Fibroblast of peridontal ligament (primary cell): ENCODE measurements around the gene TNS4.
"Not testable (repeated sequence)": the region's sequence is repeated elsewhere in the genome, so short reads cannot be mapped to it uniquely, and the experiment has no call there.

Source experiments
- DNase-seq: peaks from one replicate; pipeline ENCODE4 v3.0.0-alpha.2; 2010; ENCODE audit errors: extremely low read depth

The TNS4 gene, protein sequence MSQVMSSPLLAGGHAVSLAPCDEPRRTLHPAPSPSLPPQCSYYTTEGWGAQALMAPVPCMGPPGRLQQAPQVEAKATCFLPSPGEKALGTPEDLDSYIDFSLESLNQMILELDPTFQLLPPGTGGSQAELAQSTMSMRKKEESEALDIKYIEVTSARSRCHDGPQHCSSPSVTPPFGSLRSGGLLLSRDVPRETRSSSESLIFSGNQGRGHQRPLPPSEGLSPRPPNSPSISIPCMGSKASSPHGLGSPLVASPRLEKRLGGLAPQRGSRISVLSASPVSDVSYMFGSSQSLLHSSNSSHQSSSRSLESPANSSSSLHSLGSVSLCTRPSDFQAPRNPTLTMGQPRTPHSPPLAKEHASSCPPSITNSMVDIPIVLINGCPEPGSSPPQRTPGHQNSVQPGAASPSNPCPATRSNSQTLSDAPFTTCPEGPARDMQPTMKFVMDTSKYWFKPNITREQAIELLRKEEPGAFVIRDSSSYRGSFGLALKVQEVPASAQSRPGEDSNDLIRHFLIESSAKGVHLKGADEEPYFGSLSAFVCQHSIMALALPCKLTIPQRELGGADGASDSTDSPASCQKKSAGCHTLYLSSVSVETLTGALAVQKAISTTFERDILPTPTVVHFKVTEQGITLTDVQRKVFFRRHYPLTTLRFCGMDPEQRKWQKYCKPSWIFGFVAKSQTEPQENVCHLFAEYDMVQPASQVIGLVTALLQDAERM

DNA sequence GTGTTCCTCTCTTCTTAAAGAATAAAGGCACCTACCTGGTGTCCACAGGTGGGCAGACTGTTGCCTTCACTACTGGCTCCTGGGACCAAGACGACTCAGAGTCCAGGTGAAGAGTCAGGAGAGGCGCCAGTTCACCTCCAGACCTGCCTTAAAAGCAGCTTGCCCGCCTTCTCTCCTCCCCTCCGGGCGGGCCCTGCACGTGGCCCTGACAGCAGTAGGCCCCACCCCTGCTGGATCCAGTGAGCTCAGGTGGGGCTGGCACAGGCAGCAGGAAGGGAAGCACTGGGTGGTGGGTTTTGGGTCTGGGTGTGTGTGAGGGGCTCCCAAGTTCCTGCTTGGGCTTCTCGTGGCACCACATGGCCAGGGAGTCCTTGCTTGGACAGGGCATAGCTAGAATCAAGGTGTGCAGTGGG, at the start of gene TNS4:
TNS4 (minus strand) TSS at position 125 of the 413 bp plus-strand sequence. CDS start 5,198 bp downstream, outside the sequence.
- DNase-seq: no peak

DNA sequence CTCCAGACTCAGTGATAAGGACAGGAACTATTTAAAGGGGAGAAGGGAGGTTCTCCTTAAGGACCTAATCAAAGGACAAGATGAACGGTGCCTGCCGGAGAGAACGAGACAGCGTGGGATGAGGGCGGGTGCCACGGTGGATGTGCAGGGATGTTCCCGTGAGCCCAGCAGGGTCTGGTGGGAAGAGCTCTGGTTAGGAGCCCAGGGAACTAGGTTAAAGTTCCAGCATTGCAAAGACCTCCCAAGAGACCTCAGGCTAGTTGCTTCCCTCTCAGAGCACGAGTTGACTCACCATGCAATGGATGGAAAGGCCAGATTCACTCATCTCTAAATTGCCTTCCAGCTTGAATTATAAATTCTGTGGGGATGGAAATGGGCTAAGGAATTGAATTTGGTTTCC, 49.2 kb upstream of the TNS4 start:
- peak; percentile 100 for DNase-seq

DNA sequence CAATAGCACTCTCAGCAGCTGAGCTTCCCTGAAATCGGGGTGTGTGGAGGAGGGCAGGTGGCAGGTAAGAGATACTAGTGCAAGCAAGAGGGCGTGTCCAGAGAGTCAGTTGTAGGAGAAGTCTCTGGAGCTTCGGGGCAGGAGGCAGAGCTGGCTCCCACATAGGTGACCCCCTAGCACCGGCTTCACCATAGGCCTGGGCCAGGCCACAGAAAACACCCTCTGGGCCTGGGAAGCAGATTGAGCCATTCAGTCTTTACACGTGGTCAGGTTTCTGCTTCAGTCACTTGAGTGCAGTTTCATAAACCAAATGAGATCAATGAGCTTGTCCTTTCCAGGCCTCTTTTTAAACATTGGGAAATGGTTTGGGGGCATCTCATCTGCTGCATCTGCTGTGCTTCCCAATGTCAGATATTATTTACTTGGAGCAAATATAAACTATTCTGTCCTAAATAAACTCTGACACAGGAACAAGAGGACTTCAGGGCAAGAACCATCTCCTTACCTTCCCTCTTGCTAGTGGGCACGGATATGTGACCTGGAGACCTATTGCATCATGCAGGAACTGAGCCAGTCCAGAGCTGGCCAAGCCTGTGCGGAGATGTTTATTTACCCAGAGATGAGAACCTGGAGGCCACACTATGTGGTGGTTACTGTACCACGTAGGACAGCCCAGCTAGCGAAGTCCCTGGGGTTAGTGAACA, 47.7 kb upstream of the TNS4 start:
- peak; percentile 96 for DNase-seq

DNA sequence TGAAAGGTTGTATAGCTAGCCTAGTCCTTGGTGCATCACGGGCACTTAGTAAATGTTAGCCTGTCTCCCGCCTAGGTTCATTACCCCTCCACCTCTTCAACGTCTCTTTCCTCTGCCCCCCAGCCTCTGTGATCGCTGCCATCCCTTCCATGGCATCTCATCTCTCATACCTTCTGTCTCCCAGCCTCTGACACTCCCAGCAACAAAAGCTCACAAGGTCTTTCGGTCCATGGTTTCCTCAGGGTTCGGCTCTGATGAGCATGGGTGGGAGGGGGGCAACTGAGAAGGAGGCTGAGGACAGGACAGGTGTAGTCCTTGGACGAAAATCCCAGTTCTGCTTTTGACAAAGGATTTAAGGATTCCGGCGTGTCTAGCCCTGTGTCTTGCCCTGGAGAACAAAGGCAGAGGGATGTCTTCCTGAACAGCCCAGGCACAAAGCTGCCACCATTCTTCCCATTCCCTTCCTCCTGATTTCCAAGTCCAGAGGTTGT, 47.1 kb upstream of the TNS4 start:
- no peak for DNase-seq

DNA sequence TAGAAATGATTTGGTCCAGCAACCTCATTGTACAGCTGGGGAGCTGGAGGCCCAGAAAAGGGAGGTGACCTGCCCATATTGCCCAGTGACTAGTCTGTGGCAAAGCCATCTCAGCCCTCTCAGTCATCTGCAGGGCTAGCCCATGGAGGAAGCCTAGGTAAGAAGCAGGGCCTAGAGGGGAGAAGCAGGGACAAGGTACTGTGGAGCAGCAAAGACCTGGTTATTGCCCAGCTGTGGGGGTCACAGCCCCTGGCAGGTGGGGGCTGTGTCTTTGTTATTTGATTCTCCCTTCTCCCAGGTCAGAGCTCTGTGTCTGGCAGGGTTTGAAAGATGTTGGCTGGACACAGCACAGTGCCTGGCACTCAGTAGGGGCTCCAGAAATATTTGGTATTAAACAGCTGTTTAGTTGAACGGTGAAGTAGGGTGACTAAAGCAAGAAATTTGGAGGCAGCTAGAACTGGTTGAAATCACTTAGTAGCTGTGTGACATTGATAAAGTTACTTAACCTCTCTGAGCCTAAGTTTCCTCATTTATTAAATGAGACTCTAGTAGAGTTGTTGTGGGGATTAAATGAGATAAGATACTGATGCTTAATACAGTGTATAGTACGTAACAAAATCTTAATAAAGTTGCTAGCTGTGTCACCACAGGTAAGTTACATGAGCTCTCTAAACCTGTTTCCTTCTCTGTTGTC, 46.5 kb upstream of the TNS4 start:
- no peak for DNase-seq

DNA sequence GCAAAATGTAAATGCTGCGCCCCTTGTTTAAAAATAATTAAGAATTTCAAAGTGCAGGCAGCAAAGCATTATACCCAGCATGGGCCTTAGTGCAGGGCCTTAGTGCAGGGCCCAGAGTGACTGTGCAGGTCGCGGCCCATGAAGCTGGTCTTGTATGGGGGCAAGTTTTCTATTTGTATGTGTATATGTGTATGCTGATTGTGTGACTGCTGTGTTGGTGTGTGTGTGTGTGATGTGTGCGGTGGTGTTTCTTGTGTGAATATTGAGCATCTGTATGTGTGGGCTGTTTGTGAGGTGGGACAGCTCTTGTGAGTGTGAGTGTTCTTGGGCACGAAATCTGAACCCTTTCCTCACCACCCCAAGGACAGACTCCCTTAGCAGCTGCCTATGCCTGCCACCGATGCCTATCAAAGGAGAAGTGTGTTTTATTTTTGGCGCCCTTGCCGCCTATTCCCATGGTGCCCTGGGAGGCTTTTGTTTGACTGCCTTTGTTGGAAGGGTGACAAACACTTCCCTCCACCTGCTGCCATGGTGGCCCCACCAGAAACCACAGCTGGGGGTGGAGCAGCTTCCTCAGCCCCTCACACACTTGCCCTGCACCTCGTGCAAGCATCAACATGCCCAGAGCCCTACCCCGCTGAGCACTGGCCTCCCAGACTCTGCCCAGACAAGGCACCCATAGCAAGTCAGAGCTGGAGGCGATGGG, 45.8 kb upstream of the TNS4 start:
- DNase-seq: no peak

DNA sequence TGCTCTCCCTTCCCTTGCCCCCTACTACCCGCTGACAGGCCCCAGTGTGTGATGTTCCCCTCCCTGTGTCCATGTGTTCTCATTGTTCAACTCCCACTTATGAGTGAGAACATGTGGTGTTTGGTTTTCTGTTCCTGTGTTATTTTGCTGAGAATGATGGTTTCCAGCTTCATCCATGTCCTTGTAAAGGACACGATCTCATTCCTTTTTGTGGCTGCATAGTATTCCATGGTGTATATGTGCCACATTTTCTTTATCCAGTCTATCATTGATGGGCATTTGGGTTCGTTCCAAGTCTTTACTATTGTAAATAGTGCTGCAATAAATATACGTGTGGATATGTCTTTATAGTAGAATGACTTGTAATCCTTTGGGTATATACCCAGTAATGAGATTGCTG, 45.1 kb upstream of the TNS4 start:
- DNase-seq: not testable (repeated sequence)

DNA sequence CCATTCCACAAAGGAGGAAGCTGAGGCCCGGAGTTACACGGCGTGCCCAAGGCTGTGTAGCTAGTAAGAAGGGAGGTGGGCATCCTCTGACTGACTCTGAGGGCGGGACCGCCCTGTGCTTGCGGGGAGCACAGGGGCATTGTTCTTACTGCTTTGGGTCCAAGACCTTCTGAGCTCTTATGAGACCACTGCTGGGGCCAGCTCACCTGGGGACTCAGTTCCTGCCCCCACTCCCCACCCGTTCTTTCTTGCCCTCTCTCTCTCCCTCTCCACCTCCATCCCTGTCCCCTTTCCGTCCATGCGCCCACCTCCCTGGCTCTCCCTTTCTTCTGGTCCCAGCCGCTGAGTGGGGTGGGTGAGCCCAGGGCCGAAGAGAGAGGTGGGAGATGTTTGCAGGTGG, 44.2 kb upstream of the TNS4 start:
- no peak for DNase-seq

DNA sequence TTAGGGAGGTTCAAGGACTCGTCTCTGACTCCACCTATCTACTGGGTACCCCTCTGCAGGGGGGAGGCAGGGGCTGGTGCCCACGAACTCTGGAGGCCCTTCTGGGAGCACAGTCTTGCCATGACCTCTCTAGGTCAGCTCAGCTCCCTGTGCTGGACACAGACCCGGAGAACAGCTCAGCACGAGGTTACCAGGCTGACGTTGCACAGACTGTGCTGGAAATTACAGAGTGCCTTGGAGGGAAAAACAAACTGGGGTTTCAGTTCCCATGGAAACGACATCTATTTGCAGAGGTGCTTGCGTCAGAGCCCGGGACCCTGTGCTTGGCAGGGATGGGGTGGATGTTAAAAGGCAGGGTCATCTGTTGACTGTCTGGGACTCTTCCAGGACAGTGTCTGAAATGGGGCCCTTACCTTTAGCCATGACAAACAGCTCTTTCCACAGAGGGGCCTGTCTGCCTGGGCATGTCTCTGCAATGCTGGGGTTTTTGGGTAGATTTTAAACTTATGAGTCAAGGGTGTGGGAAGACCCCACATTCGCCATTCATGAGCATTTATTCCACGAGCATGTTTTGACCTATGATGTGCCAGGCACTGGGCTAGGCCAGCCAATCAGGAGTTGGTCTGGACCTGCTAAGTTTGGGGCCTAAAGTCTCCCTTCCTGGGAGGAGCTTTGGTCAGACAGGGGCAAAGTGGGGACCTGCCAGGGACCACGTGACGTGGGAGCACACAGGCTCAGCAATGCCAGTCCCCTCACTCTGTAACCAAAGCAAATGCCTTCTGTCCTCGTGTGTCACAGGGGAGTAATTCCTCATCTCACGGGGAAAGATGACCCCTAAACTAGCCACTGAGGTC, 41.4 kb upstream of the TNS4 start:
- peak; percentile 100 for DNase-seq

DNA sequence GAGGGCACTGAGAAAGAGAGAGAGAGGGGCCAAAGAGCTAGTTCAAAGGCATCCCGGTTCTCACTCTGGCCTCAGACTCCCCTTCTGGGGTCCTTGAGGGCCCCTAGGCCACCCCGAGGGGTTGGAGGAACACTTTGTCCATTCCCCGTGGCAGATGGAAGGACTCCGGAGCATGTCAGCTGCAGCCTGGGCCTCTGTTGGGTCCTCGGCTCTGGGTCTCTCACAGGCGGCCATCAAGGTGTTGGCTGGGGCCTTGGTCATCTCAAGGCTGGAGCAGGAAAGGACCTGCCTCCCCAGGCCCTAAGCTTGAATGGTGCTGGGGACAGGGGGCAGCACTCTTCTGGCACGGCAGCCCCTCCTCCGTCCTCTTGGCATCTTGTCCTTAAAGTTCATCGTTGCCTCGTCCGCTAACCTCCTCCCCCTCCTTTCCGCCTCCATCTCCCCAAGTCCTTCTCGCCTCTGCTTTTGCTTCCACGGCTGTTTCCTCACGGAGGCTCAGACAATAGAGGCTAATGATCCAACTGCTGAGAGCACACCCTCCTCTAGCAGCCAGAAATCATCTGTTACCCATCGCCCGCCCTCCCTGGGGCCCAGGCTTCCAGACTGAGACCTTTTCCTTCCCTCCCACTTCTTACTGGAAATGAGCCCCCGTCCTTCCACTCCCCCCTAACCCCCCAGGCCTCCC, 40.6 kb upstream of the TNS4 start:
- no peak for DNase-seq

DNA sequence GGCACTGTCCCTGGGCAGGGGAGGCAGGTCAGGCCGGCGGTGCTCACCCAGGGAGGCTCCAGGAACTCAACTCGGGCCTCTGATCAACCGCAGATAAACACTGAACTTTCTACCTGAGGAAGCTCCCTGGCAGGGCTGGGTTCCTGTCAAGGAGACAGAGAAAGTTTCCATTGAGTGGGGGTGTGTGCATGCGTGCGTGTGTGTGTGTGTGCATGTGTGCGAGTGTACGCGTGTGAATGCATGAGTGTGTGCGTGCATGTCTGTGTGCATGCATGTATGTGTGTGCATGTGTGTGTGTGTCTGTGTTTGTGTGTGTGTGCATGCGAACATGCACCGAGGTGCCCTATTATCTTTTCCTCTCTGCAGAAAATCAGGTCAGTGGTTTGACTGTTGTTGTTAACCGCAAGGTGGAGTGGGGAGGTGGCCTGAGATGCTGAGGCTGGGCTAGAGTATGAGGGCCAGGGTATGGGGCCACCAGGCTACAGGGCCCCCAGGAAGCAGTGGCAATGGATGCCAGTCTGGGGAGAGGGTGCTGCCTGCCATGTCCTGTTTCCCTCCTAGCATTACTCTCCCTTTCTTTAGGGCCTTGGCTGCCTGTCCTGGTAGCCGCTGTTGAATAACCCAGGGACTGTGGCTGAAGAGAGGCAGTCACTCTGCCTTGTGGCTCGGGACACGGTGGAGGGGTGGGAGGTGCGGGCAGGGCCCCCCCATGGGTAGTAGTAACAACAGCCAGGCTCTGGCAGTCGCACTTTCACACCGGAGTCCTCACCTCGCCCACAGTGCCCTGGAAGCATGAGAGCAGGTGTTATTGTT, 39.8 kb upstream of the TNS4 start:
- no peak for DNase-seq

DNA sequence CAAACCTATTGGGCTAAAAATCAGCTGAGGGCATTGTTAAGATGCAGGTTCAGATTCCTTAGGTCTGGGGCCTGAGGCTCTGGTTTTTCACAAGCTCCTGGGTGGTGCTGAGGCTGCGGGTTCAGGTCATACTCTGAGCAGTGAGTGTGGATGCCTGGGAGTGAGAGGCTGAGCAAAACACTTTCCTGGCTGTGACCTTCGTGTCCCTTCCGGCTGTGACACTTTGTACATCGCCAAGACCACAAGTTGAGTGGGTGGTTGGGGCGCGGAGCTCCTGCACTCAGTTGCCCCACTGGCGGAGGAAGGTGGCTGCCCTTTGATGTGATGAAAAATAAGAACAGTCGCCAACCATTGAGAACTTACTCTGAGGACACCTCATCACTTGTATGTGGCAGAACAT, 39.0 kb upstream of the TNS4 start:
- no peak for DNase-seq

DNA sequence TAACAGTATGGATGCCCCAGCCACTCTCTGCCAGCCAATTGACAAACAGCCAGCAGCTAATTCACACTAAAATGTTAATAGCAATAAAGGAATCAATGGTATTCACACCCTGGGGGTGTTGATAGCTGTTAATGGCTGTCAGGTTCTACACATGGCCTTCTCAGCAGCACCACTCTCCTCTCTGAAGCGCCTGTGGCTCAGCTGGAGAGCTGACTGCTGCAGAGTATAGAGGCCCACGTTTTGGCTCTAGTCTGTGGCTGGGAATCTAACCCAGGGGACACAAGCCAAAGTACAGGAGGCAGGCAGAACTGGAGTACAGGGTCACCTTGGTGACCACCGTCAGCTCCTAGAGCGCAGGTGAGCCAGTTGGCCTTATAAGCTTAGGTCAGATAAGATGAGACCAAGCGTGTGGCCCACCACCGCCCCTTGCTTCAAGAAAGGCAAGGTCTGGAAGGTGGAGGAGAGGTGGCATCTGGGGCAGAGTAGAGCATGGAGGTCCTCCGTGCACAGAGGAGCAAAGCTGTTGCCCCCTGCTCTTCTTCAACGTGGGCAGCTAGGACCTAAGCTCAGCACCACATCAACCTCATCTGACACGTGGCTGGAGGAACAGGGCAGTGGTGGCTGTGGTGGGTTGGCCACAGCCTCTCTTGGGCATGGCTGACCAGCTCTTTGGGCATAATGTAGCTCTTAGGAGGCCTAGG, 38.4 kb upstream of the TNS4 start:
- DNase-seq: no peak

DNA sequence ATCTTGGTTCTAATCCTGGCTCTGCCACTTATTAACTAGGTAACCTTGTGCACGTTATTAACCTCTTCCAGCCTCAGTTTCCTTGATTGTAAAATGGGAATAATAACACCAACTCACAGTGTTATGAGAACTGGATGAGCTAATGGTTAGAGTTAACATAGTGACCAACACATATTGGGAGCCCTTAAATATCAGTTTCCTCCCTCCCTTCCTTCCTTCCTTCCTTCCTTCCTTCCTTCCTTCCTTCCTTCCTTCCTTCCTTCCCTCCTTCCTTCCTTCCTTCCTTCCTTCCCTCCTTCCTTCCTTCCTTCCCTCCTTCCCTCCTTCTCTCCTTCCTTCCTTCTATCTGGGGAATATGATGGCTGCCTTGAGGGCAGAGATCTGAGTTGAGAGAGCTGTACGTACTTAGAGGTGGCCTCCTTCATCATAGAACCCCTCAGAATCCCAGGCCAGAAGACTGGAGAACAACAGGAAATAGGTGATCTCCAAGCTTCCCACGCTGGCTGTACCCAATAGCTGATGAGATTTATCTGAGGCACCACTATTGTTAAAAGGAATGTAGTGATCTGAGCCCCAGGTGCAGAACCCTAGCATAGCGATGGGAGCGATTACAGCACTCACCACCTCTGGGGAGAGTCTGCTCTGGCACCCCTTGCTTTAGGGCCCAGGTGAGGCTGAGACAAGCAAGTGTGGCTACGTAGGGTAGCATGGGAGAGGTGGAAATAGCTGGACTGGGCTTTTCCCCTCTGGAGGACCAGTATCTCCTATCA, 37.7 kb upstream of the TNS4 start:
- DNase-seq: no peak

DNA sequence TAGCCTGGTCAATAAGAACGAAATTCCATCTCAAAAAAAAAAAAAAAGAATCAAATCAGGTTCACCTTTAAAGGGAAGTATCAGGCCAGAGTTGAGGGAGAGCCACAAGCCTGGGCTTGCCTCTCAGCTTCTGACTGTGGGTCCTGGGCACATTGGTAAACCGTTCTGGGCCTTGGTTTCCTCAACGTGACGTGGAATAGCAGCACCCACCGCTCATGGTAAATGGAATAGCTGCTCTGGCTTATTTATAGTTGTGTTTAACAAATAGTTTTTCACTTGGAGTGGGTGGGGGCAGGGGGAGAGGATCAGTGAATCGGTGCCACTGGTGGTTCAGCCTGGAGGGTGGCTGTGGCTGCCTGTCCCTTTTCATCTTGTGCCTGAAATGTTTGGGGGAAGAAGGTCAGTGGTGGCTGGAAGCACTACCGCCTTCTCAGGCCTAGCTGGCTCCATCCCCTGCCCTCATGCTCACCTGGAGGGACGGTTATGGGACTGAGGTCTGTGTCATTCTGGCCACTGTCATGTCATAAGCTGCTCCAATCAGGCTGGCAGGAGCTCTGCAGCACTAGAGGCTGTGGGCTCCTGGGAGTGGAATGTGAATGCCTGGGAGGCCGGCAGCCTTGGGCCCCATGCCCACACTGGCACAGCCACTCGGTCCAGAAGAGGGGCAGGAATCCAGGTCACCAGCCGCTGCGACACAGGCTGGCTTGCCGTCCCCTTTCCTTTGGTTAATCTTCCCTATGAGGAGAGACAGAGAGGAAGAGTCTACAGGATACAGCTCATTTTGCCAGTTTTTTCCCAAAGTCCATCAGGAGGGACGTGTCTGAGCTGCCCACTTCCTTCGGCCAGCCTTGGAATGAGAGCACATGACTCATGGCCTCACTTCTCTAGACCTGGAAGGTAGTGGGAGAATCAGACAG, 36.9 kb upstream of the TNS4 start:
- DNase-seq: no peak
